Pancreas (tissue), 10 donors: ENCODE results near the gene GRID1. TPM values are rescaled to one million over a fixed set of nuclear protein-coding genes. Genes with fewer than 3 reads are reported as not detected.

Experiments used
- ATAC-seq, 4 donors: fragments of 200-7000 bp; cut with Tn5 transposase; one replicate each; pipeline versions ENCODE4 v1.8.0 to v1.9.1; 2020; ENCODE audit warnings: mild to moderate bottlenecking in 4 of 4, moderate library complexity in 4 of 4
- DNase-seq, 6 donors: peaks; one replicate each; pipeline ENCODE4 v3.0.0-alpha.2; 2020
- FAIRE-seq: peaks from 2 replicates; lab custom pipeline; 2012; peaks lifted over from hg19 to GRCh38; lab: Jason Lieb, UNC
- H3K27ac ChIP-seq, 4 donors: fragments of 200-600 bp; sonication (generic); 1 replicate in 3 of 4; 2 replicates in 1 of 4; pipeline versions ENCODE4 v1.5.0 to v1.8.0; 2020
- H3K27me3 ChIP-seq, 4 donors: fragments of 200-600 bp; one replicate each; pipeline ENCODE4 v1.8.0; 2021
- H3K36me3 ChIP-seq, 3 donors: fragments of 200-600 bp; sonication (generic) in 1 of 3; one replicate each; pipeline versions ENCODE4 v1.5.0 to v1.8.0; 2020 to 2021
- H3K4me1 ChIP-seq, 3 donors: fragments of 200-600 bp; one replicate each; pipeline ENCODE4 v1.8.0; 2021
- H3K4me3 ChIP-seq, 4 donors: fragments of 200-600 bp; sonication (generic) in 2 of 4; one replicate each; pipeline versions ENCODE4 v1.5.0 to v1.8.0; 2020 to 2021
- H3K9me3 ChIP-seq, 4 donors: fragments of 200-600 bp; one replicate each; pipeline ENCODE4 v1.8.0; 2021
- CTCF ChIP-seq, 4 donors: fragments of 200-600 bp; sonication (generic) in 3 of 4; IDR thresholded peaks; one replicate each; pipeline versions ENCODE4 v1.5.0 to v1.8.0; 2021; ENCODE audit warnings: antibody characterized with exemption in 4 of 4
- WGBS, 2 donors: extraction: QIAGEN DNeasy Blood & Tissue Kit; methylation state at CpG; one replicate each; pipeline ENCODE4 v1.1.7; 2013; 5-methylcytosine and 5-hydroxymethylcytosine counted together
- intact Hi-C, 3 donors: fragments of 100-400 bp; cut with DNase I; formaldehyde crosslinking; loops; one replicate each; pipeline versions ENCODE4 v1.11.1 to v1.14.2; 2022
- polyA plus RNA-seq, 2 donors: library from polyadenylated mRNA; stranded (reverse); fragments of 200-250 nt; gene quantifications; one replicate each; pipeline ENCODE4 v1.2.3, GENCODE V29; 2013
- total RNA-seq, 6 donors: library from RNA; stranded (reverse); fragmentation: NEBNext Ultra II Directional in 4 of 6; extraction: Animal tissue kit (Norgen Biotek cat#: 25700) in 4 of 6; gene quantifications; one replicate each; pipeline versions ENCODE4 v1.2.1 to v1.2.4, GENCODE V29; 2021 to 2023
- donor health status: healthy with polysubstance abuse.
- donor health status: DM: no; HTN: no; CAD: no; lungs with moderate emphysema.
- donor health status: DM: no; HTN: no; CAD: no.
- donor health status: control.
- donor health status: control.
- donor health status: Bipolar disorder and iron deficiency.
- donor health status: DM: yes; HTN: yes; CAD: no.
- donor health status: DM: no; HTN: no; CAD: no.
- donor health status: DM: no; HTN: no; CAD: no.
- donor health status: DM: yes; HTN: yes; CAD: no.

GRID1 gene
- total and polyA plus RNA-seq, 8 donors, result 0.05 to 1.5 (median 0.91) TPM

- TF ChIP-seq CTCF (IDR thresholded peaks at IDR 0.05), result no peak
- H3K27me3 ChIP-seq, result no peaks in the 10 kb centered on the region
- H3K4me3 ChIP-seq, result no peak overlapping the region
- intact Hi-C loops, result no loop called here
- WGBS, 2 donors, result 69 to 78% methylated on average over 4 of the region's 4 CpGs
- H3K4me1 ChIP-seq, result no peaks in the 10 kb centered on the region
- no peak for DNase-seq
- ATAC-seq, result no peak
- no peaks in the 10 kb centered on the region for H3K9me3 ChIP-seq
- H3K27ac ChIP-seq, result no peak overlapping the region
- no peak for FAIRE-seq
- no peaks in the 10 kb centered on the region for H3K36me3 ChIP-seq
These were observed 168.3 kb downstream of the GRID1 start for GRCh38 chr10:86198271-86198670.

DNA sequence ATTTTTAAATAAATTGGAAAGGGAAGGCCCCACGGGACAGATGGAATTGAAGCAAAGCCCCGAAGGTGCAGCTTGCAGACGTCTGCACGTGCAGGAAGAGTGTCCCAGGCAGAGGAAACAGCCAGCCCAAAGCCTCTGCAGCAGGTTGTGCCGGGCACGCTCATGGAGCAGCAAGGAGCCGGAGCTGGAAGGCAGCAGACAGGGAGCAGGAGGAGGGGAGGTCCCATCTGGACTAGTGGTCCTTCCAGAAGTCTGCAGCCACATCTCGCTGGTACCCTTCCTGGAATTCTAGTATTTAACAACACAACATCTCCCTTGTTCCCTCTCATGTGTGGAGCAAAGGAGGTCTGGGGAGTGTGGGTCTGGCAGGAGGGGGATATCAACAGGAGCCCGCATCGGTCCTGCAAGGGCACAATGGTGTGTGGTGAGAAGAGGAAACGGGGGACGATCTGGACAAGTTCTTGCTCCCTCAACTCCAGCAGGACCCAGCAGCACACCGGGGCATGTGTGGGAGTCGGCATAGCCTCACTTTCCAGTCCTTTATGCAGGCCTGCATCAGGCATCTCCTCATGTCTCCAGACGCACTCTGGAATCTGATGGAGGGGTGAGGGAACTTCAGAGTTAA lies 169.3 kb downstream of the GRID1 start:
- no peak for DNase-seq
- intact Hi-C loops, result no loop called here

GRCh38 chr10:86195521-86196157 lies 171.0 kb downstream of the GRID1 start:
- H3K36me3 ChIP-seq, result no peaks in the 10 kb centered on the region
- H3K4me3 ChIP-seq, result no peak overlapping the region
- TF ChIP-seq CTCF (IDR thresholded peaks at IDR 0.05), result no peak
- FAIRE-seq (no peak), DNase-seq (no peak), ATAC-seq (no peak)
- H3K27me3 ChIP-seq, result no peaks in the 10 kb centered on the region
- H3K27ac ChIP-seq, result no peak overlapping the region
- intact Hi-C loops, result no loop called here
- H3K9me3 ChIP-seq, result no peaks in the 10 kb centered on the region
- WGBS, 2 donors, result 67 to 78% methylated on average over 14 of the region's 14 CpGs
- no peaks in the 10 kb centered on the region for H3K4me1 ChIP-seq

More for the DNA sequence above, 169.3 kb downstream of the GRID1 start:
- no peak overlapping the region for H3K27ac ChIP-seq
- H3K36me3 ChIP-seq, result no peaks in the 10 kb centered on the region
- TF ChIP-seq CTCF (IDR thresholded peaks at IDR 0.05), result no peak
- H3K4me3 ChIP-seq, result no peak overlapping the region
- H3K9me3 ChIP-seq, result no peaks in the 10 kb centered on the region
- H3K4me1 ChIP-seq, result no peaks in the 10 kb centered on the region
- no peak for ATAC-seq
- WGBS, 2 donors, result 57 to 68% methylated on average over 15 of the region's 15 CpGs
- no peaks in the 10 kb centered on the region for H3K27me3 ChIP-seq
- no peak for FAIRE-seq

DNA sequence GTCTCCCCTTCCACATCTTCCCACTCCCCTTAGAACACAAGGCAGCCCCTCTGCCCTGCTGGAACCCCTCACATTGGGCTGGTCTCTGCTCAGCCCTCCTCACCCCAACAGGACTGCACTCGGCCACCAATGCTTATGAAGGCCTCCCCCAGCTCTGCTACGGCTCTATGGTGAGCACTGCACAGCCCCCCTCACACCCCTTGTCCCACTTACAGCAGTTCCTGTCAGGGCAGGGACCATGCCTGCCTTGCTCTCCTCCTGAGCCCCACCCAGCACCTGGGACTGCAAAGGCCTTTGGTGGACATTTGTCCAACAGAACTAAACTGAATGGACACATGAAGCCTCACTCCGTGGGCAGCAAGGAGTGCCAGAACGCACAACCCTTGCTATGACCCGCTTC lies 171.9 kb downstream of the GRID1 start:
- DNase-seq, result no peak
- H3K4me3 ChIP-seq, result no peak overlapping the region
- no peaks in the 10 kb centered on the region for H3K4me1 ChIP-seq
- intact Hi-C loops, result no loop called here
- H3K36me3 ChIP-seq, result no peaks in the 10 kb centered on the region
- TF ChIP-seq CTCF (IDR thresholded peaks at IDR 0.05), result no peak
- no peak overlapping the region for H3K27ac ChIP-seq
- FAIRE-seq, result no peak
- H3K27me3 ChIP-seq, result no peaks in the 10 kb centered on the region
- WGBS, 2 donors, result 64 to 79% methylated on average over 5 of the region's 5 CpGs
- no peaks in the 10 kb centered on the region for H3K9me3 ChIP-seq
- no peak for ATAC-seq

GRCh38 chr10:86193841-86194240 lies 172.8 kb downstream of the GRID1 start:
- no peak for FAIRE-seq
- intact Hi-C loops, result no loop called here
- no peaks in the 10 kb centered on the region for H3K4me1 ChIP-seq
- no peak for TF ChIP-seq CTCF (IDR thresholded peaks at IDR 0.05)
- DNase-seq, result no peak
- H3K36me3 ChIP-seq, result no peaks in the 10 kb centered on the region
- ATAC-seq, result no peak
- H3K27ac ChIP-seq, result no peak overlapping the region
- no peaks in the 10 kb centered on the region for H3K27me3 ChIP-seq
- H3K4me3 ChIP-seq, result no peak overlapping the region
- WGBS, 2 donors, result 66% methylated on average over 4 of the region's 4 CpGs
- H3K9me3 ChIP-seq, result no peaks in the 10 kb centered on the region
